Kidney (tissue), 14 donors: ENCODE results near the gene ASB10. TPM values are rescaled to one million over a fixed set of nuclear protein-coding genes. Genes with fewer than 3 reads are reported as not detected.

Source experiments
- DNase-seq, 5 donors: peaks; one replicate each; pipeline ENCODE4 v3.0.0-alpha.2; 2013 to 2020
- FAIRE-seq: peaks from 2 replicates; lab custom pipeline; 2012; peaks lifted over from hg19 to GRCh38; lab: Jason Lieb, UNC
- H3K27ac ChIP-seq, 2 donors: one replicate each; pipeline ENCODE4 v1.7.0; 2013; ENCODE audit warnings: low read depth in 2 of 2, low read length in 2 of 2, inconsistent platforms in 1 of 2
- H3K27me3 ChIP-seq: one replicate; pipeline ENCODE4 v1.7.1; 2013; ENCODE audit warnings: low read length, inconsistent platforms; ENCODE audit not compliant: control insufficient read depth, insufficient read depth
- H3K36me3 ChIP-seq, 3 donors: one replicate each; pipeline versions ENCODE4 v1.7.0 to v1.7.1; 2013; ENCODE audit warnings: low read length in 3 of 3, control low read depth in 1 of 3, inconsistent platforms in 1 of 3; ENCODE audit not compliant: insufficient read depth in 3 of 3, control insufficient read depth in 2 of 3
- H3K4me1 ChIP-seq, 3 donors: one replicate each; pipeline versions ENCODE4 v1.7.0 to v1.7.1; 2013; ENCODE audit warnings: low read length in 3 of 3, inconsistent platforms in 1 of 3, low read depth in 1 of 3; ENCODE audit not compliant: control insufficient read depth in 2 of 3, insufficient read depth in 2 of 3
- H3K4me3 ChIP-seq, 3 donors: one replicate each; pipeline versions ENCODE4 v1.7.0 to v1.8.1; 2013; ENCODE audit warnings: low read length in 3 of 3, control low read depth in 1 of 3, inconsistent platforms in 1 of 3
- H3K9ac ChIP-seq, 3 donors: one replicate each; pipeline versions ENCODE4 v1.7.0 to v1.7.1; 2013; ENCODE audit warnings: low read length in 3 of 3, control low read depth in 1 of 3, inconsistent platforms in 1 of 3
- H3K9me3 ChIP-seq, 3 donors: one replicate each; pipeline versions ENCODE4 v1.7.0 to v1.7.1; 2013; ENCODE audit warnings: low read length in 3 of 3, control low read depth in 1 of 3, inconsistent platforms in 1 of 3; ENCODE audit not compliant: control insufficient read depth in 2 of 3, insufficient read depth in 1 of 3
- intact Hi-C: fragments of 100-400 bp; cut with DNase I; formaldehyde crosslinking; loops from one replicate; pipeline ENCODE4 v1.11.1; 2022
- polyA plus RNA-seq: library from polyadenylated mRNA; stranded (reverse); fragments of 350-450 nt; fragmentation: Illumina TruSeq; extraction: RNeasy Lipid Tissue Mini Kit (QIAGEN cat#74804); gene quantifications from one replicate; pipeline ENCODE4 v1.2.3, GENCODE V29; 2014; ENCODE audit warnings: low read depth, low replicate concordance; ENCODE audit not compliant: insufficient read depth
- total RNA-seq: library from RNA; stranded (reverse); fragmentation: NEBNext Ultra II Directional; extraction: Animal tissue kit (Norgen Biotek cat#: 25700); gene quantifications from one replicate; pipeline ENCODE4 v1.2.1, GENCODE V29; 2021
- TF ChIP-seq, protein P1 (sequence below): IDR thresholded peaks from 3 replicates; pipeline ENCODE4 v1.5.1; 2012; ENCODE audit warnings: mild to moderate bottlenecking, moderate library complexity, borderline replicate concordance; ENCODE audit not compliant: insufficient read depth; ENCODE audit errors: extremely low read depth
- donor health status: control.
- donor health status: control.
- donor health status: control.
- donor health status: control.
- donor health status: control.
- donor health status: DM: yes; HTN: yes; CAD: no.
- donor health status: Normal renal cell carcinoma (clear cell type).

ASB10 gene
- total and polyA plus RNA-seq, 2 donors from 2014 or later, result 0.22 TPM; not detected in 1

DNA sequence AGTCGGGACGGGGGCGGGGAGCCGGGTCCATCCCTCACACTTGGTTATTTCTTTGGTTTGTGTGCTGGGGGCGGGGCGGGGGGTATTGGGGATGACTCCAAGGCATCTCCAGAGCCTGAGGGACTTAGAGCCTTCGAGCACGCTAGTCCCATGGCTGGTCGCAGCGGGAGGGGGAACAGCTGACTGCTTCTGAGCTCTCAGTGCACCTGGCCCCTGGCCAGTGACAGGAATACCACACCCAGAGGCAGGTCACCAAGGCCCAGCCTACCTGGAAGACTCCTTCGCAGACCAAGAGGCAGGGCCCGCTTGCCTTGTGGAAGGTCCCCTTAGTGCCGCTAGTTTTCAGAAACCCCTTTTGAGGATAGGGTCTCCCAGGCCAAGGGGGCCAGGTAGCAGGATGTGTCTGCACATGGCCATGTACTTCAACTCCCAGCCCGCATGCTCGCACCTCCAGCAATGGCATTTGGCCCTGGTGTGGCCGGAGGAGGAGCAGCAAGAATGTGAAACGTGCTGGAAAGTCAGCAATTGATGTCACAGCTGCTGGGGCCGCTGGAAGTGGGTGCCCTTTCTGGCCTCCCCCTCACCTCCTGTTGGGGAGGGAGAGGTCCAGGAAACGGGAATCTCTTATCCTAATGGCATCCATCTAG lies 60.4 kb downstream of the ASB10 start:
- Histone ChIP-seq H3K36me3 (peaks cover 0 to 24% (median 13%) of the 10 kb centered on the region in 3 donors), H3K9me3 (no peaks in the 10 kb centered on the region), H3K4me1 (peaks cover 0 to 5% (median 0%) of the 10 kb centered on the region in 3 donors), H3K27ac (no peak overlapping the region), H3K27me3 (no peaks in the 10 kb centered on the region), H3K9ac (no peak overlapping the region), H3K4me3 (no peak overlapping the region)
- FAIRE-seq (no peak), DNase-seq (peak in 1 of 5 donors; percentile 69)
- intact Hi-C loops, result no loop called here
- TF ChIP-seq, protein P1, sequence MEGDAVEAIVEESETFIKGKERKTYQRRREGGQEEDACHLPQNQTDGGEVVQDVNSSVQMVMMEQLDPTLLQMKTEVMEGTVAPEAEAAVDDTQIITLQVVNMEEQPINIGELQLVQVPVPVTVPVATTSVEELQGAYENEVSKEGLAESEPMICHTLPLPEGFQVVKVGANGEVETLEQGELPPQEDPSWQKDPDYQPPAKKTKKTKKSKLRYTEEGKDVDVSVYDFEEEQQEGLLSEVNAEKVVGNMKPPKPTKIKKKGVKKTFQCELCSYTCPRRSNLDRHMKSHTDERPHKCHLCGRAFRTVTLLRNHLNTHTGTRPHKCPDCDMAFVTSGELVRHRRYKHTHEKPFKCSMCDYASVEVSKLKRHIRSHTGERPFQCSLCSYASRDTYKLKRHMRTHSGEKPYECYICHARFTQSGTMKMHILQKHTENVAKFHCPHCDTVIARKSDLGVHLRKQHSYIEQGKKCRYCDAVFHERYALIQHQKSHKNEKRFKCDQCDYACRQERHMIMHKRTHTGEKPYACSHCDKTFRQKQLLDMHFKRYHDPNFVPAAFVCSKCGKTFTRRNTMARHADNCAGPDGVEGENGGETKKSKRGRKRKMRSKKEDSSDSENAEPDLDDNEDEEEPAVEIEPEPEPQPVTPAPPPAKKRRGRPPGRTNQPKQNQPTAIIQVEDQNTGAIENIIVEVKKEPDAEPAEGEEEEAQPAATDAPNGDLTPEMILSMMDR, result no peak

DNA sequence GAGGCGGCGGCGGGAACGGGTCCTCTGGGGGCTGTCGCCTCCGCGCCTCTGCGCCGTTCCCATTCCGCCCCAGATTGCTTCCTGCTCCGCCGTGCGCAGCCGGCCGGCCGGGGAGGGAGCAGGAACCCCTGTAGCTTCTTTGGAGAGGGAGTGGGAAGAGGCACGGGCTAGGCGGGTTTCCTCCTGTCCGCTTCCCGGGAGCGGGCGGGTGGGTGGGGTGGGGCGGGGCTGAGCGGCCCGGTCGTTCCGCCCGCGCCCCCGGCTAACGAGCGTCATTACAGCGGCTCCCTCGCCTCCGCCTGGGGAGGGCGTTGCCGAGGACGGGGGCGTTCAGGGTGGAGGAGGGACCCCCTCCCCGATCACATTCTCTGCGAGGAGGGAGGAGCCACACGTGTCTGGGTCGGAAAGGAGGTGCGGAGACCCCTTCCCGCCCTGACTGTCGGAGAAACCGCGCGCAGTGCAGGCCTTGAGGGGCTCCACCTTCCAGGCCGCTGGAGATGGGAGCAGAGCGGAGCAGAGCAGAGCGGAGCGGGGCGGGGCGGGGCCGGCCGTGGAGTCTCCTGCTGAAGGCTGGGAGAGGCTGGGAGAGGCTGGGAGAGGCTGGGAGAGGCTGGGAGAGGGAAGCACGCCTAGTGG lies 61.1 kb downstream of the ASB10 start:
- peaks cover 0 to 23% (median 13%) of the 10 kb centered on the region in 3 donors for H3K36me3 ChIP-seq
- no peak overlapping the region for H3K9ac ChIP-seq
- DNase-seq (peak in 3 of 5 donors; percentile 52 to 75 (median 64)), FAIRE-seq (no peak)
- intact Hi-C loops, result no loop called here
- H3K4me1 ChIP-seq, result peaks cover 0 to 5% (median 0%) of the 10 kb centered on the region in 3 donors
- TF ChIP-seq, protein P1, result no peak
- peak overlapping the region in 2 of 3 donors; percentile 12 to 46 for H3K4me3 ChIP-seq
- no peaks in the 10 kb centered on the region for H3K27me3 ChIP-seq
- H3K9me3 ChIP-seq, result no peaks in the 10 kb centered on the region
- no peak overlapping the region for H3K27ac ChIP-seq

Other genes with a start within 250 kb of the ASB10 start
- 1.3 TPM for gene KCNH2, start 208.9 kb downstream of the ASB10 start, total RNA-seq
- 1.5 TPM for gene KCNH2, start 208.9 kb downstream of the ASB10 start, polyA plus RNA-seq
- 51.7 TPM for gene NOS3, start 196.2 kb downstream of the ASB10 start, total RNA-seq
- 9.3 TPM for gene NOS3, start 196.2 kb downstream of the ASB10 start, polyA plus RNA-seq
- 0.19 TPM for gene ATG9B, start 162.8 kb downstream of the ASB10 start, total RNA-seq
- 0.19 TPM for gene ATG9B, start 162.8 kb downstream of the ASB10 start, polyA plus RNA-seq
- gene ABCB8, start 158.8 kb downstream of the ASB10 start, total RNA-seq, result 36.0 TPM
- 34.3 TPM for gene ABCB8, start 158.8 kb downstream of the ASB10 start, polyA plus RNA-seq
- gene ASIC3, start 138.7 kb downstream of the ASB10 start, total RNA-seq, result 1.9 TPM
- 3.1 TPM for gene ASIC3, start 138.7 kb downstream of the ASB10 start, polyA plus RNA-seq
- 9.1 TPM for gene CDK5, start 129.4 kb downstream of the ASB10 start, total RNA-seq
- 21.5 TPM for gene CDK5, start 129.4 kb downstream of the ASB10 start, polyA plus RNA-seq
- gene SLC4A2, start 127.7 kb downstream of the ASB10 start, total RNA-seq, result 104 TPM
- gene SLC4A2, start 127.7 kb downstream of the ASB10 start, polyA plus RNA-seq, result 150 TPM
- gene FASTK, start 106.4 kb downstream of the ASB10 start, total RNA-seq, result 71.2 TPM
- gene FASTK, start 106.4 kb downstream of the ASB10 start, polyA plus RNA-seq, result 116 TPM
- 36.9 TPM for gene TMUB1, start 103.8 kb downstream of the ASB10 start, total RNA-seq
- gene TMUB1, start 103.8 kb downstream of the ASB10 start, polyA plus RNA-seq, result 79.9 TPM
- 64.4 TPM for gene AGAP3, start 100.8 kb downstream of the ASB10 start, total RNA-seq
- gene AGAP3, start 100.8 kb downstream of the ASB10 start, polyA plus RNA-seq, result 35.8 TPM
- gene GBX1, start 19.6 kb downstream of the ASB10 start, total RNA-seq, result not detected
- gene GBX1, start 19.6 kb downstream of the ASB10 start, polyA plus RNA-seq, result not detected
- gene H2BK1, start 23.2 kb upstream of the ASB10 start, total RNA-seq, result not detected
- gene H2BK1, start 23.2 kb upstream of the ASB10 start, polyA plus RNA-seq, result not detected
- gene ABCF2, start 40.0 kb upstream of the ASB10 start, total RNA-seq, result 30.8 TPM
- gene ABCF2, start 40.0 kb upstream of the ASB10 start, polyA plus RNA-seq, result 22.5 TPM
- gene CHPF2, start 45.2 kb upstream of the ASB10 start, total RNA-seq, result 45.2 TPM
- gene CHPF2, start 45.2 kb upstream of the ASB10 start, polyA plus RNA-seq, result 15.6 TPM
- gene SMARCD3, start 61.4 kb upstream of the ASB10 start, total RNA-seq, result 52.5 TPM
- 46.4 TPM for gene SMARCD3, start 61.4 kb upstream of the ASB10 start, polyA plus RNA-seq
- 51.8 TPM for gene NUB1, start 154.6 kb upstream of the ASB10 start, total RNA-seq
- 32.7 TPM for gene NUB1, start 154.6 kb upstream of the ASB10 start, polyA plus RNA-seq
- 5.9 TPM for gene WDR86, start 222.8 kb upstream of the ASB10 start, total RNA-seq
- 1.8 TPM for gene WDR86, start 222.8 kb upstream of the ASB10 start, polyA plus RNA-seq